ENCODE data around the gene TTF1.

DNA sequence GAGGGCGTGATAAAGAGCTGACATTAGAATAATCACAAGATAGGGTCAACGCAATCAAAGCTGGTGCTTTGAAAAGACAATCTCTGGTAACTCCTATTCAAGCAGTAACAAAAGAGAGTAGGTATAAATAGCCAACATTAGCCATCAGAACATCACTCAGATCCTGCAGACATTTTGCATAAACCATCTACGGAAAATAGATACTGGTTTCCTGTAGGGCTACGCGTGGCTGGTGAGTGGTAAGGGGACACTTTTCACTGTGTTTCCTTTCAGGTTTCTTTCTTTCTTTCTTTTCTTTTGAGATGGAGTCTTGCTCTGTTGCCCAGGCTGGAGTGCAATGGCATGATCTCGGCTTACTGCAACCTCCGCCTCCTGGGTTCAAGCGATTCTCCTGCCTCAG, 22.3 kb downstream of the TTF1 start:
- TF ChIP-seq, protein P1, sequence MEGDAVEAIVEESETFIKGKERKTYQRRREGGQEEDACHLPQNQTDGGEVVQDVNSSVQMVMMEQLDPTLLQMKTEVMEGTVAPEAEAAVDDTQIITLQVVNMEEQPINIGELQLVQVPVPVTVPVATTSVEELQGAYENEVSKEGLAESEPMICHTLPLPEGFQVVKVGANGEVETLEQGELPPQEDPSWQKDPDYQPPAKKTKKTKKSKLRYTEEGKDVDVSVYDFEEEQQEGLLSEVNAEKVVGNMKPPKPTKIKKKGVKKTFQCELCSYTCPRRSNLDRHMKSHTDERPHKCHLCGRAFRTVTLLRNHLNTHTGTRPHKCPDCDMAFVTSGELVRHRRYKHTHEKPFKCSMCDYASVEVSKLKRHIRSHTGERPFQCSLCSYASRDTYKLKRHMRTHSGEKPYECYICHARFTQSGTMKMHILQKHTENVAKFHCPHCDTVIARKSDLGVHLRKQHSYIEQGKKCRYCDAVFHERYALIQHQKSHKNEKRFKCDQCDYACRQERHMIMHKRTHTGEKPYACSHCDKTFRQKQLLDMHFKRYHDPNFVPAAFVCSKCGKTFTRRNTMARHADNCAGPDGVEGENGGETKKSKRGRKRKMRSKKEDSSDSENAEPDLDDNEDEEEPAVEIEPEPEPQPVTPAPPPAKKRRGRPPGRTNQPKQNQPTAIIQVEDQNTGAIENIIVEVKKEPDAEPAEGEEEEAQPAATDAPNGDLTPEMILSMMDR (IDR thresholded peaks at IDR 0.05) = no peak
- TF ChIP-seq POLR2AphosphoS5 (IDR thresholded peaks at IDR 0.05) (no peak), POLR2A (IDR thresholded peaks at IDR 0.05) (no peak), EP300 (IDR thresholded peaks at IDR 0.05) (no peak)
